Inflammatory macrophage treated with lipopolysaccharide for 1 hour (primary cell): ENCODE data around the gene OR2A14.
"Not testable (repeated sequence)": the region's sequence is repeated elsewhere in the genome, so short reads cannot be mapped to it uniquely, and the experiment has no call there.

Experiments used
- DNase-seq, 2 donors: peaks; one replicate each; pipeline ENCODE4 v3.0.0-alpha.2; 2020 to 2022

OR2A14 gene

DNA sequence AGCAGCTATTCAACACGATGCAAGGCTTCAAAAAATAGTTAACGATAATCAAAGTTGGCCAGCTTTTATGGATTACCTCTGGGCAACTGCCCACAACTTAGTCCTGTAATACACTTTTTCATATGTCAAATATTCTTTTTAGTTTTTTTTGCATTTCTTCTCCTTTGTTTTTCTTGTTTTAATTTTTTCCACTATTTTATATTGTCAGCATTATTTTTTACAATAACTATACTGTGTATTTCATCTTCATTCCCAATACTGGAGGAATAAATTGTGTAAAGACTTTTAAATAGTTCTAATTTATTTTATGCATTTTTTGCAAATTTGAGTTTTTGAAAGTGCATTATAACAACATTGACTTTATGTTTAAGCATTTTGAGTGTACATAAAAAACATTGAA lies 41.8 kb downstream of the OR2A14 start:
- no peak for DNase-seq

DNA sequence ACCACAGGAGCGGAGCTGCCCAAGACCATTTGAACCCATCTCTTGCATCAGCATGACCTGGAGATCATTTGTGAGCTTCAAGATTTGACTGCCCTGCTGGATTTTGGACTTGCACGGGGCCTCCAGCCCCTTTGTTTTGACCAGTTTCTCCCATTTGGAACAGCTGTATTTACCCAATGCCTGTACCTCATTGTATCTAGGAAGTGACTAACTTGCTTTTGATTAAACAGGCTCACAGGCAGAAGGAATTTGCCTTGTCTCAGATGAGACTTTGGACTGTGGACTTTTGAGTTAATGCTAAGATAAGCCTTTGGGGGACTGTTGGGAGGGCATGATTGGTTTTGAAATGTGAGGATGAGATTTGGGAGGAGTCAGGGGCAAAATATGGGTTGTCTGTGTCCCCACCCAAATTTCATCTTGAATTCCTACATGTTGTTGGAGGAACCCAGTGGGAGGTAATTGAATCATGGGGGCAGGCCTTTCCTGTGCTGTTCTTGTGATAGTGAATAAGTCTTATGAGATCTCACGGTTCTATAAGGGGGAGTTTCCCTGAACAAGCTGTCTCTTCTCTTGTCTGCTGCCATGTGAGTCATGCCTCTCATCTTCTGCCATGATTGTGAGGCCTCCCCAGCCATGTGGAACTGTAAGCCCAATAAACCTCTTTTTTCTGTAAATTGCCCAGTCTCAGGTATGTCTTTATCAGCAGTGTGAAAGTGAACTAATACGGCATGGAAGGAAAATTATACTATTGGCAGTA lies 48.8 kb downstream of the OR2A14 start:
- not testable (repeated sequence) for DNase-seq

DNA sequence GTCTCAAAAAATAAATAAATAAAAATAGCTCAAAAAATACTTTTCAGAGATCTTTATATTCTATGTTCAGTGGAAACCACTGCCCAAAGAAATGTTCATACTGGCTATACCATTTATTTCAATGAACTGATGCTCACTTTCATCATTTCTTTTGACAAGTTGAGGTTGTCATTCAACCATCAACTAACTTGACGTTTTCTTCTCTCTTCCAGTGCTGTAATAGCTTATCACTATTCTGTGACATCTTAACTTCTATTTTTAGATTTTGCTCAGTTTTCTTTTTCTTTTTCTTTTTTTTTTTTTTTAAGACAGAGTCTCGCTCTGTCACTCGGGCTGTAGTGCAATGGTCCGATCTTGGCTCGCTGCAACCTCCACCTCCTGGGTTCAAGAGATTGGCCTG lies 51.6 kb downstream of the OR2A14 start:
- no peak for DNase-seq

DNA sequence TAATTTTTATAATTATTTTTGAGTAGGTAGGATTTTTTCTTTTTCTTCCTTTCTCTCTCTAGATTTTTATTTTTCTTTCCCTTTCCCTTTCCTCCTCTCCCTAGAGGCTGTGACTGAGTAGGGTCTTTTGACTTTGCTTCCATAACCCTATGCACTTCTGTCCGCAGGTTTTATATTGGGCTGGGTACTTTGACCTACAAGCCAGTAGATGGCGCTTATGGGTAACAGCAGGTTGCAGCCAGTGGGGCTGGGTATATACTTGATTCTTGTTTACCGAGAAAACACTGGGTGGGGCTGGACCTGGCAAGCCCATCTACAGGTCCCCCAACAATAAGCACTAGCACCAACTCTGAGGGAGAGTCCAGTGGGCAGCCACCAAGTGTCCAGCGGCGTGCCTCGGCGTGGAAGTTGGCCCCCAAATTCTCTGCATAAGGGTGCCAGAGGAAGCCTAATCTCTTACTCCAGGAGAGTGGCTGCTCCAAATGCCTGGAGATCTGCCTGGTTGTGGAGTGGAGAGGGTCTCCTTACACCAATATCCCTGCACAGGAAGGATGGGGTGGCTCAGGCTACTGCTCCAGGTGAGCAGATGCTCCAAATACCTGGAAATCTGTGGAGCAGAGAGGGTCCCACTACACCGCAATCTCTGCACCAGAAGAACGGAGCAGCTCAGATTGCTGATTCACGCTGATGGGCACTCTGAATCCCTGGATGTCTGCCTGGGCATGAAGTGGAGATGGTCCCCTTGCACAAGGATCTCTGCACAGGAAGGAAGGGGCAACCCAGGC lies 55.6 kb downstream of the OR2A14 start:
- peak; percentile 3 to 38 for DNase-seq

DNA sequence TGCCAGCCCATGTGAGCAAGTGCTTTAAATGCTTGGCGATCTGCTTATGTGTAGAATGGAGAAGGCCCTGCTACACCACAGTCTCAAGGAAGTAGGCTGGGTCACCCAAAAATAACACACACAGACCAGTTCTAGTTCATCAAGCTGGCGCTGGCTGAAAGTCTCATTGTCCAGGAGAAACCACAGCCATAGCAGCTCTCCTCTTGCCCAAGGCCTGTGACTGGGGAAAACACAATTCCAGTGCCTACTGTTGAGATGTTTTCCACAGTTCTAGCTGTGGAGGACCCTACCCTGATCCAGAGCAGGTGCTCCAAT lies 56.1 kb downstream of the OR2A14 start:
- not testable (repeated sequence) for DNase-seq
